Mesendoderm (in vitro differentiated cells): ENCODE results near the gene CACNG6.

Experiments used
- DNase-seq: peaks from one replicate; pipeline ENCODE4 v3.0.0; 2013
- H2AK5ac ChIP-seq: 2 replicates; pipeline ENCODE4 v1.6.1; 2013; ENCODE audit warnings: low read length, inconsistent platforms
- H2BK120ac ChIP-seq: 2 replicates; pipeline ENCODE4 v1.6.1; 2013; ENCODE audit warnings: low read depth, mild to moderate bottlenecking, low read length, moderate library complexity, mixed read lengths
- H2BK15ac ChIP-seq: replicated peaks from 2 replicates; pipeline ENCODE4 v1.6.1; 2013; ENCODE audit warnings: low read depth, mild to moderate bottlenecking, moderate library complexity
- H2BK5ac ChIP-seq: 2 replicates; pipeline ENCODE4 v1.6.1; 2013; ENCODE audit warnings: low read length, inconsistent platforms
- H3K18ac ChIP-seq: 2 replicates; pipeline ENCODE4 v1.6.1; 2013; ENCODE audit warnings: mild to moderate bottlenecking, low read length, mixed read lengths
- H3K23ac ChIP-seq: one replicate; pipeline ENCODE4 v1.6.1; 2013; ENCODE audit warnings: low read length
- H3K27ac ChIP-seq: 2 replicates; pipeline ENCODE4 v1.5.1; 2013; ENCODE audit warnings: low read depth, mild to moderate bottlenecking, inconsistent platforms, low read length, moderate library complexity
- H3K27me3 ChIP-seq: 2 replicates; pipeline ENCODE4 v1.6.1; 2013; ENCODE audit warnings: low read length, control low read depth, mild to moderate bottlenecking, inconsistent platforms; ENCODE audit not compliant: insufficient read depth, poor library complexity
- H3K36me3 ChIP-seq: 2 replicates; pipeline ENCODE4 v1.6.1; 2013; ENCODE audit warnings: low read length, inconsistent platforms; ENCODE audit not compliant: control insufficient read depth, insufficient read depth
- H3K4ac ChIP-seq: one replicate; pipeline ENCODE4 v1.6.1; 2013; ENCODE audit warnings: low read depth, mild to moderate bottlenecking, low read length, moderate library complexity
- H3K4me1 ChIP-seq: 2 replicates; pipeline ENCODE4 v1.6.1; 2013; ENCODE audit warnings: low read depth, low read length, inconsistent platforms; ENCODE audit not compliant: control insufficient read depth
- H3K4me2 ChIP-seq: 2 replicates; pipeline ENCODE4 v1.6.1; 2013; ENCODE audit warnings: low read length
- H3K4me3 ChIP-seq: 2 replicates; pipeline ENCODE4 v1.5.1; 2013; ENCODE audit warnings: mild to moderate bottlenecking, low read length
- H3K56ac ChIP-seq: one replicate; pipeline ENCODE4 v1.6.1; 2013; ENCODE audit warnings: low read length
- H3K79me1 ChIP-seq: 2 replicates; pipeline ENCODE4 v1.6.1; 2013; ENCODE audit warnings: low read length, inconsistent platforms
- H3K79me2 ChIP-seq: 2 replicates; pipeline ENCODE4 v1.6.1; 2013; ENCODE audit warnings: mild to moderate bottlenecking, low read length; ENCODE audit not compliant: control insufficient read depth, insufficient read depth
- H3K9ac ChIP-seq: 2 replicates; pipeline ENCODE4 v1.6.1; 2013; ENCODE audit warnings: low read length, inconsistent platforms
- H4K5ac ChIP-seq: one replicate; pipeline ENCODE4 v1.6.1; 2013; ENCODE audit warnings: low read length
- H4K8ac ChIP-seq: one replicate; pipeline ENCODE4 v1.6.1; 2013; ENCODE audit warnings: low read depth, mild to moderate bottlenecking, control low read depth, low read length, moderate library complexity
- WGBS: extraction: QIAGEN DNeasy Blood & Tissue Kit; methylation state at CpG from one replicate; pipeline ENCODE4 v1.1.7; 2013; ENCODE audit warnings: low lambda C conversion rate, missing lambda C conversion rate; ENCODE audit not compliant: insufficient coverage; ENCODE audit errors: extremely low coverage; 5-methylcytosine and 5-hydroxymethylcytosine counted together

CACNG6 gene

DNA sequence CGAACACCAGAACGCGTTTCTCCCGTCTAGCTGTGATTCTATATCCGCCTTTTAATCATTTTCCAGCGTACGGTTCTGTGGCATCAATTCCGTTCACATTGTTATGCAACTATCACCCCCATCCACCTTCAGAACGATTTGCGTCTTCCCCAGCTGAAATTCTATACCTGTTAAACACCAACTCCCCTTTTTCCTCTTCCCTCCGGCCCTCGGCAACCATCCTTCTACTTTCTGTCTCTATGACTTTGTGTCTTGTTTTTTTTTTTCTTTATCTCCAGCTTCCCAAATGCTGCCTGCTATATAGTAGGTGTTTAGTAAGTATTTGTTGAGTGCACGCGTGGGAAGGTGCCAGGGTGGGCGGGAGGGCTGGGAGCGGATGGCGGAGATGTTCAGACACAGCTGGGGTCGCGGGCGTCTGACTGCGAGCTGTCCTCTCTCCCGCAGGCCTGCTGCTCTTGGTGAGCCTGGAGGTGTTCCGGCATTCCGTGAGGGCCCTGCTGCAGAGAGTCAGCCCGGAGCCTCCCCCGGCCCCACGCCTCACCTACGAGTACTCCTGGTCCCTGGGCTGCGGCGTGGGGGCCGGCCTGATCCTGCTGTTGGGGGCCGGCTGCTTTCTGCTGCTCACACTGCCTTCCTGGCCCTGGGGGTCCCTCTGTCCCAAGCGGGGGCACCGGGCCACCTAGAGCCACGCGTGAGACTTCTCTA lies 20.2 kb downstream of the CACNG6 start:
- H3K36me3 ChIP-seq = no peaks in the 10 kb centered on the region
- H3K4me3 ChIP-seq = no peak overlapping the region
- H2BK15ac ChIP-seq = no peak overlapping the region
- no peaks in the 10 kb centered on the region for H3K4me1 ChIP-seq
- no peak overlapping the region for H2BK5ac ChIP-seq
- H3K18ac ChIP-seq = no peak overlapping the region
- H3K4ac ChIP-seq = no peak overlapping the region
- no peak overlapping the region for H2AK5ac ChIP-seq
- H3K56ac ChIP-seq = peak overlapping the region; percentile 42
- H4K5ac ChIP-seq = no peak overlapping the region
- H3K4me2 ChIP-seq = no peak overlapping the region
- DNase-seq = peak; percentile 33
- no peak overlapping the region for H3K9ac ChIP-seq
- no peaks in the 10 kb centered on the region for H3K27me3 ChIP-seq
- H2BK120ac ChIP-seq = no peak overlapping the region
- no peak overlapping the region for H4K8ac ChIP-seq
- WGBS = no CpG with 5 or more reads among the region's 36 CpGs
- H3K27ac ChIP-seq = no peak overlapping the region
- H3K23ac ChIP-seq = peak overlapping the region; percentile 89
- no peaks in the 10 kb centered on the region for H3K79me2 ChIP-seq
- H3K79me1 ChIP-seq = no peaks in the 10 kb centered on the region

DNA sequence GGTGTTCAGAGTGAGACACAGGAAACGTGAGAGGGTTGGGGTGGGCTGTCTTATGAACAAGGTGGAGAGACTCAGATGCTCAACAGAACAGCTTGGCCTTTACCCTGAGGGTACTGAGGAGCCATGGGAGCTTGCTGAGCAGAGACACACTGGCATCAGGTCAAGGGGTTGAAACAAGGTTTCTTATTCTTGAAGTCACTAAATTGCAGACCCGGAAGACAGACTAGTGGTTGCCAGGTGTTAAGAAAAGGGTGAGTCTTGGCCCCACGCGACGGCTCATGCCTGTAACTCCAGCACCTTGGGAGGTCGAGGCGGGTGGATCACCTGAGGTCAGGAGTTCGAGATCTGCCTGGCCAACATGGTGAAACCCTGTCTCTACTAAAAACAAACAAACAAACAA lies 22.4 kb downstream of the CACNG6 start:
- no peaks in the 10 kb centered on the region for H3K79me1 ChIP-seq
- H3K27ac ChIP-seq = no peak overlapping the region
- no peak overlapping the region for H2BK5ac ChIP-seq
- H3K23ac ChIP-seq = no peak overlapping the region
- H3K56ac ChIP-seq = no peak overlapping the region
- H4K5ac ChIP-seq = no peak overlapping the region
- DNase-seq = no peak
- no peak overlapping the region for H2AK5ac ChIP-seq
- no peaks in the 10 kb centered on the region for H3K79me2 ChIP-seq
- H2BK15ac ChIP-seq = no peak overlapping the region
- H3K4me2 ChIP-seq = no peak overlapping the region
- WGBS = no CpG with 5 or more reads among the region's 8 CpGs
- no peaks in the 10 kb centered on the region for H3K36me3 ChIP-seq
- no peak overlapping the region for H3K9ac ChIP-seq
- no peak overlapping the region for H4K8ac ChIP-seq
- H3K18ac ChIP-seq = no peak overlapping the region
- H3K4ac ChIP-seq = no peak overlapping the region
- H3K4me3 ChIP-seq = no peak overlapping the region
- no peaks in the 10 kb centered on the region for H3K27me3 ChIP-seq
- no peaks in the 10 kb centered on the region for H3K4me1 ChIP-seq
- H2BK120ac ChIP-seq = no peak overlapping the region

DNA sequence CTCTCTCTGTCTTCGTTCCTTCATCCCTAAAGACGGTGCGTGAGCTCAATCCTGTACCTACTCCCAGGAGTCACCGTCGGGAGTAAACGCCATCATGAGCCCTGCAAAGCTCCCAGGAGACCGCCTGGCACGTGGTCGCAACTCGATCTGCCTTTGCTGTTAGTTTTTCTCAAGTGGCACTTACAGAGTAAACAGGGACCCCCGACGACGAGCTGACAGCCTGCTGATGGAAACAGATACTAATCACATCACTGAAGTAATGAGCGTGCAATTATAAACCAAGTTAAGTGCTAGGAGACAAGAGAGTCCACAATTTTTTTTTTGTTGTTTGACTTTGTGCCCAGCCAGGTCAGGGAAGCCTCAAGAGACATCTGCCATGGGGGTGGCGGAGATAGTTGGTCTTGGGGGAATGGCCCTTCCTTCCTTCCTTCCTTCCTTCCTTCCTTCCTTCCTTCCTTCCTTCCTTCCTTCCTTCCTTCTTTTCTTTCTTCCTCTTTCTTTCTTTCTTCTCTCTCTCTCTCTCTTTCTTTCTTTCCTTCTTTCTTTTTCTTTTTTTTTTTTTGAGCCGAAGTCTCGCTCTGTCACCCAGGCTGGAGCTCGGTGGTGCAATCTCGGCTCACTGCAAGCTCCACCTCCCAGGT lies 23.6 kb downstream of the CACNG6 start:
- Histone ChIP-seq H3K79me2 (no peaks in the 10 kb centered on the region), H3K4ac (no peak overlapping the region), H3K4me3 (no peak overlapping the region), H3K27ac (no peak overlapping the region), H4K8ac (no peak overlapping the region), H3K36me3 (no peaks in the 10 kb centered on the region), H3K27me3 (no peaks in the 10 kb centered on the region), H3K4me2 (no peak overlapping the region), H2AK5ac (no peak overlapping the region), H3K79me1 (no peaks in the 10 kb centered on the region), H3K9ac (no peak overlapping the region), H3K23ac (no peak overlapping the region), H3K18ac (no peak overlapping the region), H2BK120ac (no peak overlapping the region), H2BK15ac (no peak overlapping the region), H3K4me1 (no peaks in the 10 kb centered on the region), H3K56ac (no peak overlapping the region), H2BK5ac (no peak overlapping the region), H4K5ac (no peak overlapping the region)
- DNase-seq = no peak
- no CpG with 5 or more reads among the region's 19 CpGs for WGBS

DNA sequence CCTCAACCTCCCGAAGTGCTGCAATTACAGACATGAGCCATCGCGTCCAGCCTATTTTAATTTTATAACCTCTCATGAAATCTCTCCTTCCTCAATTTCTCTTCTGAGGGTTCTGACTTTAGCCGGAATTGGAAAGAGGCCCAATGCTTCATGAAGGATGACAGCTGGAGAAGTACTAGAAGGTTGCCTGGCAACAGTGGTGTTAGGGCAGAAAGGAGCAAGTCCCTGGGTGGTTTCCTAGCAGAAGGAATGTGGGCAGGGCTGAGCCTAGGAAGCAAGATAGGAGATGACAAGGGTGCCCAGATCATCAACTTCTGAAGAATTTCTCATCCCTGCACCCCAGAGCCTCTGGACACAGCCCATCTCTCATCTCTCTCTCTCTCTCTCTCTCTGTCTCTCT lies 25.8 kb downstream of the CACNG6 start:
- Histone ChIP-seq H3K4me2 (no peak overlapping the region), H2BK15ac (no peak overlapping the region), H2AK5ac (no peak overlapping the region), H4K8ac (no peak overlapping the region), H3K4ac (no peak overlapping the region), H3K79me2 (no peaks in the 10 kb centered on the region), H3K56ac (no peak overlapping the region), H3K4me3 (no peak overlapping the region), H3K23ac (no peak overlapping the region), H3K18ac (no peak overlapping the region), H3K79me1 (no peaks in the 10 kb centered on the region), H3K9ac (no peak overlapping the region), H2BK120ac (no peak overlapping the region), H2BK5ac (no peak overlapping the region), H3K27me3 (no peaks in the 10 kb centered on the region), H3K36me3 (no peaks in the 10 kb centered on the region), H3K4me1 (no peaks in the 10 kb centered on the region), H3K27ac (no peak overlapping the region), H4K5ac (no peak overlapping the region)
- peak; percentile 70 for DNase-seq
- WGBS = no CpG with 5 or more reads among the region's 4 CpGs

DNA sequence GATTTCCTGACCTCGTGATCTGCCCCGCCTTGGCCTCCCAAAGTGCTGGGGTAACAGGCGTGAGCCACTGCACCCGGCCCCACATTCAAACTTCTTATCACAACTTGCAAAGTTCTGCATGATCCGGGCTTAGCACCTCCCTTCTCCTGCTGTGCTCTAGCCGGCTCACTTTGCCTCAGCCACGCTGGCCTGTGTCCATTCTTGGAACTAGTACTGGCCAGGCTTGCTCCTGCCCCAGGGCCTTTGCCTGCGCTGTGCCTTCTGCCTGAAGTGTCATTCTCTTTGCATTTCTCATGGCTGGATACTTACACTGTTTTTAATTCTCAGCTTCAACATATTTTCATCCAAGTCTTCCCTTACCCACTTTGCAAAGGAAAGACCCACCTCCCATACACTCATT lies 29.9 kb downstream of the CACNG6 start:
- H3K79me1 ChIP-seq = no peaks in the 10 kb centered on the region
- DNase-seq = no peak
- no peak overlapping the region for H3K27ac ChIP-seq
- no peak overlapping the region for H4K5ac ChIP-seq
- H2BK15ac ChIP-seq = no peak overlapping the region
- H2AK5ac ChIP-seq = peak overlapping the region; percentile 43
- no peak overlapping the region for H3K23ac ChIP-seq
- H3K9ac ChIP-seq = no peak overlapping the region
- H3K4me2 ChIP-seq = no peak overlapping the region
- no peaks in the 10 kb centered on the region for H3K79me2 ChIP-seq
- no peak overlapping the region for H3K4me3 ChIP-seq
- no CpG with 5 or more reads among the region's 8 CpGs for WGBS
- no peak overlapping the region for H3K4ac ChIP-seq
- H2BK120ac ChIP-seq = no peak overlapping the region
- H3K56ac ChIP-seq = no peak overlapping the region
- H2BK5ac ChIP-seq = no peak overlapping the region
- no peaks in the 10 kb centered on the region for H3K36me3 ChIP-seq
- no peak overlapping the region for H3K18ac ChIP-seq
- no peaks in the 10 kb centered on the region for H3K27me3 ChIP-seq
- no peak overlapping the region for H4K8ac ChIP-seq
- H3K4me1 ChIP-seq = no peaks in the 10 kb centered on the region

DNA sequence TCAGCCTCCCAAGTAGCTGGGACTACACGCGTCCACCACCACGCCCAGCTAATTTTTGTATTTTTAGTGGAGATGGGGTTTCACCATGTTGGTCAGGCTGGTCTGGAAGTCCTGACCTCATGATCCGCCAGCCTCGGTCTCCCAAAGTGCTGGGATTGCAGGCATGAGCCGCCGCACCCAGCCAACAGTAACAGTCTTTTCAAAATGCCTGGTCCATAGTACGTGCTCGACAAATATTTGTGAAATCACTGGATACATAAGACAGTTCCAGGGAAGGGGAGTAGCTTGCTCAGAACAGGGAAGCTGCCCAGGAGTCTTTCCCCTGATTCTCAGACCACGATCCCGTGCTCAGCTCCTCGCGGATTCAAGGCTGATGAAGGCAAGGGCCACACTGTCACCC lies 30.5 kb downstream of the CACNG6 start:
- Histone ChIP-seq H3K4ac (no peak overlapping the region), H2BK120ac (no peak overlapping the region), H3K18ac (no peak overlapping the region), H2BK5ac (no peak overlapping the region), H3K79me1 (no peaks in the 10 kb centered on the region), H4K5ac (no peak overlapping the region), H3K4me1 (no peaks in the 10 kb centered on the region), H3K56ac (no peak overlapping the region), H2BK15ac (no peak overlapping the region), H3K36me3 (no peaks in the 10 kb centered on the region), H2AK5ac (no peak overlapping the region), H3K4me3 (no peak overlapping the region), H3K4me2 (no peak overlapping the region), H3K9ac (no peak overlapping the region), H4K8ac (no peak overlapping the region), H3K27ac (no peak overlapping the region), H3K79me2 (no peaks in the 10 kb centered on the region), H3K23ac (no peak overlapping the region), H3K27me3 (no peaks in the 10 kb centered on the region)
- no peak for DNase-seq
- WGBS = no CpG with 5 or more reads among the region's 13 CpGs
